ENCODE results near the gene ARHGAP30. TPM values are rescaled to one million over a fixed set of nuclear protein-coding genes. Genes with fewer than 3 reads are reported as not detected.

Gene ARHGAP30
- total and polyA plus RNA-seq, 7 experiments from 2014 or later, result 128 to 291 (median 235) TPM

GRCh38 chr1:161114556-161114955, 44.9 kb upstream of the ARHGAP30 start:
- ChIA-PET POLR2A (no interaction called here), CTCF (no interaction called here)
- DNase-seq, result no peak
- H3K27ac ChIP-seq (ENCODE audit: low read depth, low read length), result no peak overlapping the region
- Mint-ChIP-seq H3K27me3 (no peaks in the 10 kb centered on the region), H3K4me1 (peaks cover 47 to 84% (median 69%) of the 10 kb centered on the region in 7 donors), H3K9me3 (no peaks in the 10 kb centered on the region), H3K36me3 (peaks cover 0 to 12% (median 0%) of the 10 kb centered on the region in 5 donors), H3K27ac (peak overlapping the region in 2 of 9 donors; percentile 35 to 40), H3K4me3 (peak overlapping the region in 6 of 10 donors; percentile 2 to 38 (median 12))
- peaks cover 0 to 14% (median 0%) of the 10 kb centered on the region in 3 experiments for H3K36me3 ChIP-seq (ENCODE audit: control insufficient read depth in 2 of 3, insufficient read depth in 3 of 3, low read length in 3 of 3)
- no peaks in the 10 kb centered on the region for H3K9me3 ChIP-seq (ENCODE audit: control insufficient read depth in 2 of 3, low read length in 3 of 3)
- no peak for ATAC-seq
- H3K27me3 ChIP-seq (ENCODE audit: control insufficient read depth in 2 of 2, insufficient read depth in 2 of 2, low read length in 2 of 2), result no peaks in the 10 kb centered on the region
- intact Hi-C loops (cut with micrococcal nuclease), result no loop called here
- no peak overlapping the region for H3K4me3 ChIP-seq (ENCODE audit: low read length)
- H3K4me1 ChIP-seq (ENCODE audit: control insufficient read depth in 2 of 2, insufficient read depth in 2 of 2, low read length in 2 of 2), result peaks cover 30 to 35% of the 10 kb centered on the region in 2 donors

- intact Hi-C loops (cut with micrococcal nuclease), result no loop called here
- no peaks in the 10 kb centered on the region for H3K27me3 Mint-ChIP-seq
Observed at GRCh38 chr1:161113915-161114314, 44.2 kb upstream of the ARHGAP30 start.

GRCh38 chr1:161111527-161111926, 41.8 kb upstream of the ARHGAP30 start:
- peaks cover 40 to 66% (median 55%) of the 10 kb centered on the region in 7 donors for H3K4me1 Mint-ChIP-seq
- ATAC-seq, result no peak

More at GRCh38 chr1:161113915-161114314, 44.2 kb upstream of the ARHGAP30 start:
- DNase-seq (no peak), ATAC-seq (no peak)
- Mint-ChIP-seq H3K4me3 (peak overlapping the region in 3 of 10 donors; percentile 2 to 13 (median 11)), H3K9me3 (no peaks in the 10 kb centered on the region), H3K4me1 (peaks cover 45 to 84% (median 68%) of the 10 kb centered on the region in 7 donors), H3K36me3 (peaks cover 0 to 15% (median 1%) of the 10 kb centered on the region in 5 donors), H3K27ac (peak overlapping the region in 3 of 9 donors; percentile 23 to 40 (median 35))
- Histone ChIP-seq H3K27ac (ENCODE audit: low read depth, low read length) (no peak overlapping the region), H3K27me3 (ENCODE audit: control insufficient read depth in 2 of 2, insufficient read depth in 2 of 2, low read length in 2 of 2) (no peaks in the 10 kb centered on the region), H3K9me3 (ENCODE audit: control insufficient read depth in 2 of 3, low read length in 3 of 3) (no peaks in the 10 kb centered on the region), H3K36me3 (ENCODE audit: control insufficient read depth in 2 of 3, insufficient read depth in 3 of 3, low read length in 3 of 3) (peaks cover 0 to 14% (median 0%) of the 10 kb centered on the region in 3 experiments), H3K4me3 (ENCODE audit: low read length) (no peak overlapping the region), H3K4me1 (ENCODE audit: control insufficient read depth in 2 of 2, insufficient read depth in 2 of 2, low read length in 2 of 2) (peaks cover 24 to 28% of the 10 kb centered on the region in 2 donors)
- ChIA-PET POLR2A (interaction anchor here (1.2 kb wide), 1 partner anchor 17 kb away, joined by 3 read pairs; no protein-coding TSS in a partner anchor), CTCF (no interaction called here)

GRCh38 chr1:161111117-161111516, 41.4 kb upstream of the ARHGAP30 start:
- Mint-ChIP-seq H3K4me3 (no peak overlapping the region), H3K9me3 (peaks cover 0 to 2% (median 0%) of the 10 kb centered on the region in 11 donors), H3K36me3 (peaks cover 0 to 24% (median 5%) of the 10 kb centered on the region in 5 donors), H3K27me3 (no peaks in the 10 kb centered on the region), H3K27ac (peak overlapping the region in 4 of 9 donors; percentile 4 to 32 (median 18)), H3K4me1 (peaks cover 40 to 66% (median 55%) of the 10 kb centered on the region in 7 donors)
- ATAC-seq (no peak), DNase-seq (no peak)
- H3K36me3 ChIP-seq (ENCODE audit: control insufficient read depth in 2 of 3, insufficient read depth in 3 of 3, low read length in 3 of 3), result peaks cover 0 to 6% (median 0%) of the 10 kb centered on the region in 3 experiments
- intact Hi-C loops (cut with micrococcal nuclease), result no loop called here
- H3K27ac ChIP-seq (ENCODE audit: low read depth, low read length), result no peak overlapping the region
- no peaks in the 10 kb centered on the region for H3K27me3 ChIP-seq (ENCODE audit: control insufficient read depth in 2 of 2, insufficient read depth in 2 of 2, low read length in 2 of 2)
- H3K4me3 ChIP-seq (ENCODE audit: low read length), result no peak overlapping the region
- ChIA-PET POLR2A (interaction anchor here (0.9 to 1.4 kb wide), 3 partner anchors 20 to 42 kb away, joined by 3 to 4 read pairs (median 3); partner anchors contain the start of genes ARHGAP30 and DEDD), CTCF (interaction anchor here (1.4 kb wide), 1 partner anchor 14 kb away, joined by 4 read pairs; no protein-coding TSS in a partner anchor)
- no peaks in the 10 kb centered on the region for H3K9me3 ChIP-seq (ENCODE audit: control insufficient read depth in 2 of 3, low read length in 3 of 3)
- peaks cover 4 to 8% of the 10 kb centered on the region in 2 donors for H3K4me1 ChIP-seq (ENCODE audit: control insufficient read depth in 2 of 2, insufficient read depth in 2 of 2, low read length in 2 of 2)

More at GRCh38 chr1:161111527-161111926, 41.8 kb upstream of the ARHGAP30 start:
- Mint-ChIP-seq H3K9me3 (no peaks in the 10 kb centered on the region), H3K27ac (peak overlapping the region in 4 of 9 donors; percentile 4 to 59 (median 22)), H3K27me3 (no peaks in the 10 kb centered on the region), H3K36me3 (peaks cover 0 to 20% (median 5%) of the 10 kb centered on the region in 5 donors), H3K4me3 (peak overlapping the region in 1 of 10 donors; percentile 18)
- no peaks in the 10 kb centered on the region for H3K27me3 ChIP-seq (ENCODE audit: control insufficient read depth in 2 of 2, insufficient read depth in 2 of 2, low read length in 2 of 2)
- H3K9me3 ChIP-seq (ENCODE audit: control insufficient read depth in 2 of 3, low read length in 3 of 3), result no peaks in the 10 kb centered on the region
- no peak overlapping the region for H3K4me3 ChIP-seq (ENCODE audit: low read length)
- ChIA-PET POLR2A (interaction anchor here (0.7 to 1.4 kb wide), 7 partner anchors 17 to 80 kb away, joined by 3 to 5 read pairs (median 4); partner anchors contain the start of genes ARHGAP30, DEDD and USF1), CTCF (interaction anchor here (0.6 to 1.4 kb wide), 2 partner anchors 8 to 14 kb away, joined by 4 read pairs; no protein-coding TSS in a partner anchor)
- peaks cover 8 to 12% of the 10 kb centered on the region in 2 donors for H3K4me1 ChIP-seq (ENCODE audit: control insufficient read depth in 2 of 2, insufficient read depth in 2 of 2, low read length in 2 of 2)
- DNase-seq, result no peak
- H3K27ac ChIP-seq (ENCODE audit: low read depth, low read length), result no peak overlapping the region
- H3K36me3 ChIP-seq (ENCODE audit: control insufficient read depth in 2 of 3, insufficient read depth in 3 of 3, low read length in 3 of 3), result peaks cover 0 to 6% (median 0%) of the 10 kb centered on the region in 3 experiments
- intact Hi-C loops (cut with micrococcal nuclease), result no loop called here

- Histone ChIP-seq H3K4me3 (ENCODE audit: low read length) (no peak overlapping the region), H3K27me3 (ENCODE audit: control insufficient read depth in 2 of 2, insufficient read depth in 2 of 2, low read length in 2 of 2) (no peaks in the 10 kb centered on the region), H3K27ac (ENCODE audit: low read depth, low read length) (no peak overlapping the region), H3K36me3 (ENCODE audit: control insufficient read depth in 2 of 3, insufficient read depth in 3 of 3, low read length in 3 of 3) (peaks cover 0 to 14% (median 4%) of the 10 kb centered on the region in 3 experiments), H3K9me3 (ENCODE audit: control insufficient read depth in 2 of 3, low read length in 3 of 3) (no peaks in the 10 kb centered on the region), H3K4me1 (ENCODE audit: control insufficient read depth in 2 of 2, insufficient read depth in 2 of 2, low read length in 2 of 2) (no peaks in the 10 kb centered on the region)
- DNase-seq, result no peak
- peaks cover 0 to 24% (median 5%) of the 10 kb centered on the region in 5 donors for H3K36me3 Mint-ChIP-seq
- peaks cover 0 to 2% (median 0%) of the 10 kb centered on the region in 11 donors for H3K9me3 Mint-ChIP-seq
- ATAC-seq, result no peak
- H3K27ac Mint-ChIP-seq, result peak overlapping the region in 3 of 9 donors; percentile 8 to 43 (median 23)
- H3K4me1 Mint-ChIP-seq, result peaks cover 21 to 34% (median 25%) of the 10 kb centered on the region in 7 donors
- ChIA-PET CTCF (interaction anchor here (0.7 to 1.1 kb wide), 2 partner anchors 9 to 150 kb away, joined by 3 read pairs; no protein-coding TSS in a partner anchor), POLR2A (interaction anchor here (0.6 to 1.0 kb wide), 2 partner anchors 61 to 236 kb away, joined by 3 to 5 read pairs; partner anchors contain the start of gene USF1)
- H3K4me3 Mint-ChIP-seq, result no peak overlapping the region
- no peaks in the 10 kb centered on the region for H3K27me3 Mint-ChIP-seq
- intact Hi-C loops (cut with micrococcal nuclease), result no loop called here
Observed at GRCh38 chr1:161106431-161106830, 36.7 kb upstream of the ARHGAP30 start.

- Mint-ChIP-seq H3K27ac (no peak overlapping the region), H3K36me3 (peaks cover 0 to 13% (median 5%) of the 10 kb centered on the region in 5 donors), H3K4me3 (no peak overlapping the region), H3K4me1 (peaks cover 21 to 40% (median 31%) of the 10 kb centered on the region in 7 donors), H3K9me3 (peaks cover 0 to 10% (median 0%) of the 10 kb centered on the region in 11 donors), H3K27me3 (peaks cover 0 to 5% (median 0%) of the 10 kb centered on the region in 5 donors)
- intact Hi-C loops (cut with micrococcal nuclease), result no loop called here
- peaks cover 0 to 25% (median 7%) of the 10 kb centered on the region in 3 experiments for H3K36me3 ChIP-seq (ENCODE audit: control insufficient read depth in 2 of 3, insufficient read depth in 3 of 3, low read length in 3 of 3)
- no peaks in the 10 kb centered on the region for H3K9me3 ChIP-seq (ENCODE audit: control insufficient read depth in 2 of 3, low read length in 3 of 3)
- no peak for DNase-seq
- ATAC-seq, result no peak
- no peak overlapping the region for H3K27ac ChIP-seq (ENCODE audit: low read depth, low read length)
- POLR2A ChIA-PET, result interaction anchor here (0.7 to 7.4 kb wide), 4 partner anchors 11 to 58 kb away, joined by 3 to 106 read pairs (median 37); partner anchors contain the start of genes ARHGAP30, TSTD1 and USF1
- CTCF ChIA-PET, result interaction anchor here (0.8 to 7.4 kb wide), 5 partner anchors 30 to 104 kb away, joined by 3 to 123 read pairs (median 74); partner anchors contain the start of genes ARHGAP30 and TSTD1
- H3K4me3 ChIP-seq (ENCODE audit: low read length), result no peak overlapping the region
- no peaks in the 10 kb centered on the region for H3K27me3 ChIP-seq (ENCODE audit: control insufficient read depth in 2 of 2, insufficient read depth in 2 of 2, low read length in 2 of 2)
- peaks cover 9 to 11% of the 10 kb centered on the region in 2 donors for H3K4me1 ChIP-seq (ENCODE audit: control insufficient read depth in 2 of 2, insufficient read depth in 2 of 2, low read length in 2 of 2)
Observed at GRCh38 chr1:161100556-161100955, 30.9 kb upstream of the ARHGAP30 start.

Measured in naive thymus-derived CD4-positive, alpha-beta T cell (primary cell).